Brain pericyte (primary cell): ENCODE results near the gene ULBP1.
A peak's percentile ranks its signal among the peaks of the same experiment; 100 is the strongest.
"Not testable (repeated sequence)": the region's sequence is repeated elsewhere in the genome, so short reads cannot be mapped to it uniquely, and the experiment has no call there.

Experiments used
- DNase-seq: peaks from one replicate; pipeline ENCODE4 v3.0.0-alpha.2; 2012; ENCODE audit warnings: low read depth, low spot score

Gene ULBP1

DNA sequence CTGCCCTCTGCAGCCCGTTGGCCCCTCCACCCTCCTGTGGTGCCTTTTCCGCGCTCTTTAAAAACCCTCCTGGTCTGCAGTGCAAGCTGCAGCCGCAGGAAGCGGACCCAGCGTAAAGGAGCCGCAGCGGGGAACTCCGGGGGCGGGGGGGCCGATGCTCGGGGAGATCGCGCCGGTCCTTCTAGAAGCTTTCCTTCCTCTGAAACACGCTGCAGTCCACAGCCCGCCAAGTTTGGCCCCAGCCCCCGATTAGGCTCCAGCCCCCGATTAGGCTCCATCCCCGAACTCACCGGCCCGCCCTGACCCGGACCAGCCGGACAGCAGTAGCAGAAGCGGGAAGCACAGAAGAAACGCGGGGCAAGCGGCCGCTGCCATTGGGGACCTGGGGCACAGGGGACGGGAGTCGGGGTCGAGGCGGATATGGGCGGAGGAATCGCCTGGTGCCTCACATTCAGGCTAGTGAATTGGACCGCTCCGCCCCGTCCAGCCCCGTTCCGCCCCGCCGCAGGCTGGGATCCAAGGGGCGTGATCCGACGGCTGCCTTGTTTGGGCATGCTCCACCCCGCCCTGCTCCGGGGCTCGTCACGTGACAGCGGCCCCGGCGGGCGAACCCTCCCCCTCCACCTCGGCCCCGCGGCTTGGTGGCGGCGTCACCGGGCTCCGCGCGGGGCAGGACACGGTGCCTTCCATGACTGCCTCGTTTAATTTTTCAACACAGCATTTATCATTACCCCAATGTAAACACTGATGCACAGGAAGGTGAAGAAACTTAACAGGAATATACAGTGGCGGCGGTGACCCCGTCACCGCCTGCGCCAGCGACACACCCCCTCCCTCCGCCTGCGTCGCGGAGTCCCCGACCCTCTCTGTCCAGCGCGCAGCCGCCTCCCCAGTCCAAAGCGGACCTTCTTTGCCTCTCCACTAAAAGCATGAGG is 41.3 kb downstream of the ULBP1 start:
- DNase-seq: peak; percentile 50

DNA sequence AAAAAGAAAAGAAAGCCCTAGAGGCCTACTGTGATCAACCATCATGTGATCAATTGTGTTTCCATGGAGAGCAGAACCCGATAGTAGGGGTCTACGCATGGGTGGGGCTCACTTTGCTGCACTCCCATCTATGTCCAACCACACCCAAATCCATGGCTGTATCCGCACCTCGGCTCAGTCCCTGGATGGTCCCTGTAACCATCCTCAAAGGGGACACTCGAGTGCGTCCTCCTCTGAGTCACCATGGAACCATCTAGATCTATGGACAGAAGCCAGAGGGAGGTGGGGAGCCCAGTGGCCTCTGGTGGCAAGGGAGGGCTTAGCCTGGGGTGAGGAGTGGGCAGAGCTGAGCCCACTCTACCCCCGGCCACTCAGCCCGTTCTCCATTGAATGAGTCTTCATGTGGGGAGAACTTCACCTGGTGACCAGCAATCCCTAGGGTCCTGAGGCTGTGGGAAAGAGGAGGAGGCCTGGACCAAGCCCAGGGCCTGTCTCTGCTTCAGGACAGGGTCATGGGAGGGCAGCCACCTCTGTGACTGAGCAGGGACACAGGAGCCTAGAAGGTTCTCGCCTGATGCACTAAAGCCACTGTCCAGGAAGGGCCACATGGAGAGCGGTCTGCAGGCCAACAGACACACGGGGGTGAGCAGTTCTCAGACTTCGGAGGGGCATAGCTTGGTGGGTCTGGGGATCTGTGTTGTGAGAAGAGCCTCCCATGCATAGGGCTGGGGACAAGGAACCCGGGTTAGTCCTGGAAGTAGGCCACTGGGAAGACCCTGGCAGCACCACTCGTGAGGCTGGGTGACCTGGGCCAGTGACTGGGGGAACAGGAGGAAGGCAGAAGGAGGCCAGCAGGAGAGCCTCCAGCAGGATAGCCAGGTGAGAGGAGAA is 42.3 kb downstream of the ULBP1 start:
- DNase-seq: no peak

- DNase-seq: no peak
Observed at GRCh38 chr6:150006961-150007464, 43.3 kb downstream of the ULBP1 start.

DNA sequence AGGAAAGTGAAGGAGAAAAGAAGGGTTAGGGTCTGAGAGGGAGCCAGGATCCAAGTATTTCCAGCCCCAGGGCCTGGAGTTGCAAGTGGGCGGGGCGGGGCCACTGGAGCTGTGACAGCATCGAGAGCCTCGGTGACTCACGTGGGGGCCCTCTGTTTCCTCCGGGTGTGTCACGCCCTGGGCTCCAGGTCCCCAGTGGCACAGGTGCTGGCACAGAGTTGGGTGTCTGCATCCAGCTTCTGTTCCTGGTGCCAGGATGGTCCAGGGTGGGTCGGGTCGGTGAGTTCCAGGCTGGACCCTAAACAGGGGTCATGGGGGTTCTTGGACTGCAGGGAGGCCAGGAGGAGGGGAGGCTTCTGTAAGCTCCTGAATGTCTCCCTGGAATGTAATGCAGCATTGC is 44.8 kb downstream of the ULBP1 start:
- DNase-seq: no peak

- DNase-seq: not testable (repeated sequence)
Observed at GRCh38 chr6:150012846-150013784, 49.4 kb downstream of the ULBP1 start.

- DNase-seq: not testable (repeated sequence)
Observed at GRCh38 chr6:150013785-150014622, 50.3 kb downstream of the ULBP1 start.

GRCh38 chr6:150014623-150015280 is 51.0 kb downstream of the ULBP1 start:
- not testable (repeated sequence) for DNase-seq

DNA sequence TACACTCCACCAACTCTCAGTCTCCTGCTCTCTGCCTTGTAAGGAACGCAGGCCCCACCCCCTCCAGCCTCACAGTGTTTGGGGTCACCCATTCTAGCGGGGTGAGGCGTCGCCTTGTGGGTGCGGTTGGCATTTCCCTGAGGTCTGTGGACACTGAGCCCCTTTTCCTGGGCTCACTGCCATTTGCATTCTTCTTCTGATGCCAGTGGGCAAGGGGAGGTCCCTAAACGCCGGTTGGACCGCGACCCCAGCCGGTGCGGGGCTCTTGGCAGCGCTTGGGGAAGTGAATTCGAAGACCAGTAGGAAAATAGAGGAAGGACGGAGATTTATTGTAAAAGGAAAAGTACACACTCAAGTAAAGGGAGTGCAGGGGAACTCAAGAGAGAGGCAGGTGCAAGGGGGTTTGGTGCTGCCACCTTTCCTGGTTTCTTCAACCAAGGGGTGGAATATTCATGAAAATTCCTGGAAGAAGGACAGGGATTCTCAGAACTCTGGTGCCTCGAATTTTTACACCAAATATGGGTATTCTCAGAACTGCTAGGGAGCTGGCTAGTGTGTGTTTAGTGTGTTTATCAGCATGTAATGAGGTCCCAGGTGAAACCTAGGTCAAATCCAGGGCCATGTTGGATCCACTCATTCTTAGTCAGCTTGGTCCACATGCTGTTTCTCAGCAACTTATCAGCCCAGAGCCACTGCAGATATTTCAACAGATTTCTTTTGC is 51.7 kb downstream of the ULBP1 start:
- DNase-seq: not testable (repeated sequence)

DNA sequence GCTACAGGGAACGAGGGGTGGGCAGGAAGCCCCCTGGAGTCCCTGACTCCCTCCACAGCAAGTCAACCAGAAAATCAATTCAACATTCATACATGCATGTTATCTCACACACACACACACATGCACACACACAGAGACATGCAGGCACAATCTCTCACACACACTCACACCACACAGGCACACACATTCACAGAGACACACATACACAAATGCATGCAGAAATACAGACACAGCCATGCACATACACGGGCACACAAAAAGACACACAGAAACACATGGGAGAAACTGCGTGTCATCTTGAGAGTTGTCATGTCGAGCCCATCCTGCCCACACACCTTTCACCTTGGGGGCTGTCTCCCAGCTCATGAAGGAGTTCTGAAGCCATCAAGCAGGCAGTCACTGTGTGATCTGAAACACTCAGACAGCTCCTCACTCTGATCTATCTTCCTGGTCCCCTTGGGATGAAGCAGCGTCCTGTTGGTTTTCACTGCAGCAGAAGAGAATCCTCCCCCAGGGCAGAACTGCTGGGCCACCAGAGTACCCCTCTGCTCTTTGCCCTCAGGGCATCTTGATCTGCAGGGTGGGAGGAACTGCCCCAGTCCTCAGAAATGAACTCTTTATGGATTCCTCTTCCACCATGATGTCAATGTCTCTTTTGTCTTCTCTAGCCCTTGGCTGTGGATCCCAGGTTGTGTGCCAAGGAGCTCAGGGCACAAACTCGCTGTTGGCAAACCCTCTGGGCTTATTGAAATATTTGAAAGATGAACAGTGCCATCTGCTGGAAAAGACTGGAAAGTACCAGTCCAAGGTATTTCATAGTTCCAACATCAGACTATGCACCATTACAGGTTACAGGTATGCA is 52.8 kb downstream of the ULBP1 start:
- DNase-seq: peak; percentile 24

GRCh38 chr6:150017186-150017521 is 53.4 kb downstream of the ULBP1 start:
- not testable (repeated sequence) for DNase-seq

DNA sequence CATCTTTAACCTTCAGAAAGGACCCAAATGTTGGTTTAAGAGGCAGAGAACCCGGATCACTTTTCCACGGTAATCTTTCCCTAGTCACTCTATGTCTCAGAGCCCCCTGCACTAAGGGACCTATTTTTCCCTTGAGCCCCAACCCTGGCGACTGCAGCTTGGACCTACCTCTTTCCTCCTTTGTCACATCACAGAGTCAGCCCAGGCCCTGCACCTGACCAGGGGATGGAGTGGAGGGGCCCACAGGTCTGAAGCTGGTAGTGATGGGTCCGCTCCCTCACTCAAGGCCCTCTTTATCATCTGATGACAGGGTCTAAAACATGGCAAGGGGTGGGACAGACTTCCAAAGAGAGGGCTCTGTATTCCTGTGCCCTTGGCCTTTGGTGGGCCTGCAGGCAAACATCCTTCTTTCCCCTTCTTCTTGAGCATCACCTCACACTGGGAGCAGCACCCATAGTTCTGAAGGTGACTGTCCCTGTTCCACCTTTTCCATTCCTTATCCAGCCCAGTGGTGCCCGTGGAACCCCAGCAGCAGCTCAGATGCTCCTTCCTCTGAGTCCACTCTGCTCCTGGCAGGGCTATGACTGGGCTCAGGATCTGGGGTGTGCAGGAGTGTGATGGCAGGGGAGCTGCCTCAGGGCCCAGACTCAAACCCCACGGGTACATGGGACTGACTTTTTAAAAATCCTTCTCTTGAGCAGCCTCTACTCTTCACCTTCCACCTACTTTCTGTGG is 55.3 kb downstream of the ULBP1 start:
- DNase-seq: no peak

DNA sequence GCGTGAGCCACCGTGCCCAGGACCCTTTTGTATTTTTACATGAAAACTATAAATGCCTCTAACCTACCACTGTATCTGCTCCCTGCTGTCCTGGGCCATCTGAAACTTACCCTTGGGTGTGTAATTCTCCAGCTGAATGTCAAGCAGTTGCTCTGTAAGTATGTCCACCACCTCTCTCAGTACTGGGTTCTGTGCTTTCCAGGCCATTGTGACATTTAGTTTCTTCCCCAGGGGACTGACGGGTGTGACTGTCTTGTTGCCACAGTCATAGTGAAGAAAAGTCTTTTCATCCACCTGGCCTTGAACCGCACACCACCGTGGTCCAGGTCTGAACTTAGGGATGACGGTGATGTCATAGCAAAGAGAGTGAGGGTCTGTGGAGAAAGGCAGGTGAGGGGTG is 58.1 kb downstream of the ULBP1 start:
- DNase-seq: not testable (repeated sequence)
